ENCODE results near the gene ARHGEF25.
A peak's percentile ranks its signal among the peaks of the same experiment; 100 is the strongest.
"Not testable (repeated sequence)": the region's sequence is repeated elsewhere in the genome, so short reads cannot be mapped to it uniquely, and the experiment has no call there.

ARHGEF25 gene

DNA sequence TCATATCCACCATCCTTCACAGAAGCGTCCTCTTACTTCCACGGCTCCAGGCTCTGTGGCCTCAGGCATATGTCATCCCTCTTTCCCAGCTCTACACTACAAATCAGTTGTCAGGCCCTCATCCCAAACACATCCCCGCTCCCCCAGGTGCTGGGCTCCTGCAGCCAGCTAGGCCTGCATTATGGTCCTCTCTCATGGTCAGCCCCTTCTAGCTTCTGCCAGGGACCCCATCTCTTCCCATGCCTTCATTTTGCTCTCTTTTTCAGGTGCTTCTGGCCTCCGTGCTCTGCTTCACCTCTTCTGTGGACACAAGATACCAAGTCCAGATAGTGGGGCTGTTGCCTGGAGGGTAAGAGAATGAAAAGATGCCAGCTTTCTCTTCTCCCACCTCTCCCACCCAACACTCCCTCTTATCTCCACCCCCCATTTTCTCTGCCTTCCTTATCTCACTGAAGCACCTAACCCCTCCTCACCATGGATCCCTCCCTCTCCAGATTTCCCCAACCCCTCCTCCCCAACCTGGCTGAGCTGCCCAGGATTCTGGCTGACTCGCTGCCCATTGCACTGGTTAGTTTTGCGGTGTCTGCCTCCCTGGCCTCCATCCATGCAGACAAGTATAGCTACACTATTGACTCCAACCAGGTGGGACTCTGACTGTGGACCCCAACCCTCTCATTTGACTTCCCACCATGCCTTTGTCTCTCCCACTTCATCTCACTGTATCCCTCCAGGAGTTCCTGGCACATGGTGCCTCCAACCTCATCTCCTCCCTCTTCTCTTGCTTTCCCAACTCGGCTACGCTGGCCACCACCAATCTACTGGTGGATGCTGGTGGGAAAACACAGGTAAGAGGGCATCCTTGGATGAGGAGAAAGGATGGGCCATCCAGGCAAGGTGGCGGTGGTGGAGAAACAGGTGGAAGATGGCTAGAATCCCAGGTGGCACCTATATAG is 11.3 kb downstream of the ARHGEF25 start:
- DNase-seq: no peak

DNA sequence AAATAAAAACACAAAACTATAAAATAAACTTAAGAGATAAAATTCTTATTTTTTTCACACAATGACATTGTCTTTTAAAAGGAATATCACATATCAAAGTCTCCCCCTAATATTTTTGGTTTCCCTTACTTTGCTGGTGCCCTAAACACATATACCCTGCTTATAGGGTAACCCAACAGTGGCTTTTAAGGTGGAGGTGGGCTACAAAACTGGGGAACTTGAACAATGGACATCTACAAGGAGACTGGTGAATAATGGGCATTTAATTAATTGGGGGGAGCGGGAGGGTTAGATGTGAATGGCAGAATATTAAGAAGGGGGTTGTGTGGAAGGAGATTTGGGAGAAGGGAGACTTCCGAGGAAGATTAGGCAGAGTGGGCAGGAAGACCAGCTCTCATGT is 12.2 kb downstream of the ARHGEF25 start:
- no peak for DNase-seq

DNA sequence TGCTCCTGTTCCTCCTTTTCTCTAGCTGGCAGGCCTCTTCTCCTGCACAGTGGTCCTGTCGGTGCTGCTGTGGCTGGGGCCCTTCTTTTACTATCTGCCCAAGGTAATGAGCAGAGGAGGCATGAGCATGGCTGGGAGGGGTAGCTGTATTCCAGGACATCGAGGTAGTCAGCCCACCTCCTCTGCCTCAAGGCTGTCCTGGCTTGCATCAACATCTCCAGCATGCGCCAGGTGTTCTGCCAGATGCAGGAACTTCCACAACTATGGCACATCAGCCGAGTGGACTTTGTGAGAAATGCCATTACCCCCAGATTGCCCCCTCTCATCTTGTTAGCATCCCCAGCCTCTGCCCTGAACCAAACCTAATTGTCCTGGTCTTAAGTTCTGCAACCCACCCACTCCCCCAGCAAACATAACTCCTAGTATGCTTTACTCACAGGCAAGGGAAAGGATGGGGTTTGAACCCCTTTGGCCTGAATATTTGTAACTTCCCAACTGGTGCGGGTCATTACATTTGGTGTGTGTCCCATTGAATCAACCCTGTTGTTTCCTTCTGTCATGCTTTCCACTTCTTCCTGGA is 12.7 kb downstream of the ARHGEF25 start:
- DNase-seq: no peak

DNA sequence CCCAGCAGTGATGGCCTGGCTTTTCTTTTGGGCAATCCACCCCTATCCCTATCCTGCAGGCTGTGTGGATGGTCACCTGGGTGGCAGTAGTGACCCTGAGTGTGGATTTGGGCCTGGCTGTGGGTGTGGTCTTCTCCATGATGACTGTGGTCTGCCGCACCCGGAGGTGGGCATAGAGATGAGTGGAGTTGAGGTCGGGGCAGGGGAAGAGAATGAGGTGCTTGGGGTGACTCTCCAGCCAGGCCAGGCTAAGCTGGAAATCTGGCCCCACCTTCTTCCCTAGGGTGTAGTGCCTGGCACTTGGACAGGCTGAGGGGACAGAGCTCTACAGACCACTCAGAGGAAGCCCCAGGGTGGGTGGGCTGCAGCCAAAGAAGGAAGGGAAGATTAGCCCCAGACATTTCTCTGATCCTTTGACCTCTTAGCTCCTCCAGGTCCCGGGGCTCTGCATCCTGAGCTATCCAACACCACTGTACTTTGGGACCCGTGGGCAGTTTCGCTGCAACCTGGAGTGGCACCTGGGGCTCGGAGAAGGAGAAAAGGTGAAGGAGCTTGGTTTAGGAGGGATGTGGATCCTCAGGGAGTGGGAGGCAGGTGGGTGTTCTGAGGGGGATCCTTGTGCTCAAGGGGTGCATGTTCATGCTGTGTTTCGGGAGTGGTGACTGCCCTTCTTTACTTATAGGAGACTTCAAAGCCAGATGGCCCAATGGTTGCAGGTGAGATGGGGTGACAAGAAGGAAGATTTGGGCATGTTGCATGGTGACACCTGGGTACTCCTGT is 13.4 kb downstream of the ARHGEF25 start:
- no peak for DNase-seq

DNA sequence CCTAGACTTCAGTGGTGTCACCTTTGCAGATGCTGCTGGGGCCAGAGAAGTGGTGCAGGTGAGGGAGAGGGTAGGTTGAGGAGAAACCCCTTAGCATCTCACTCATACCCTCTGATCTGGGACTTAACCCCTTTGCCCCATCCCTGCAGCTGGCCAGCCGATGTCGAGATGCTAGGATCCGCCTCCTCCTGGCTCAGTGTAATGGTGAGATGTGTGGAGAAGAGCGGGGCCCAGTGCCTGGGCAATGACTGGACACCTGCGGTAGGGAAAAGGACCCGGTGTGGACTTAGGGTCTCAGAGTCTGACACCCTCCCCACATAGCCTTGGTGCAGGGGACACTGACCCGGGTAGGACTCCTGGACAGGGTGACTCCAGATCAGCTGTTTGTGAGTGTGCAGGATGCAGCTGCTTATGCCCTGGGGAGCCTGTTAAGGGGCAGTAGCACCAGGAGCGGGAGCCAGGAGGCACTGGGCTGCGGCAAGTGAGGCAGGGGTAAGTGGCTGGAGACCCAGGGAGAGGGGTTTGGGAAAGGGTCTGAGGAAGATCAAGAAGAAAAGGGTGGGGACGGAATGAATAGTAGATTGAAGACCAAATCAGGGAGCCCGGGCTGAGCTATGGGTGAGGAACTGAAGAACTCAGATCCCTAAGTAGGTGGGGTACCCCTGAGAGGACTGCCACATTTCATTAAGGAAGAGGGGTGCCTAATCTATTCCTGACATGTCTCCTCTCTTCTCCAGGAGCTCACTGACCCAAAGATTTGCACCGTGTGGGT is 14.2 kb downstream of the ARHGEF25 start:
- no peak for DNase-seq

DNA sequence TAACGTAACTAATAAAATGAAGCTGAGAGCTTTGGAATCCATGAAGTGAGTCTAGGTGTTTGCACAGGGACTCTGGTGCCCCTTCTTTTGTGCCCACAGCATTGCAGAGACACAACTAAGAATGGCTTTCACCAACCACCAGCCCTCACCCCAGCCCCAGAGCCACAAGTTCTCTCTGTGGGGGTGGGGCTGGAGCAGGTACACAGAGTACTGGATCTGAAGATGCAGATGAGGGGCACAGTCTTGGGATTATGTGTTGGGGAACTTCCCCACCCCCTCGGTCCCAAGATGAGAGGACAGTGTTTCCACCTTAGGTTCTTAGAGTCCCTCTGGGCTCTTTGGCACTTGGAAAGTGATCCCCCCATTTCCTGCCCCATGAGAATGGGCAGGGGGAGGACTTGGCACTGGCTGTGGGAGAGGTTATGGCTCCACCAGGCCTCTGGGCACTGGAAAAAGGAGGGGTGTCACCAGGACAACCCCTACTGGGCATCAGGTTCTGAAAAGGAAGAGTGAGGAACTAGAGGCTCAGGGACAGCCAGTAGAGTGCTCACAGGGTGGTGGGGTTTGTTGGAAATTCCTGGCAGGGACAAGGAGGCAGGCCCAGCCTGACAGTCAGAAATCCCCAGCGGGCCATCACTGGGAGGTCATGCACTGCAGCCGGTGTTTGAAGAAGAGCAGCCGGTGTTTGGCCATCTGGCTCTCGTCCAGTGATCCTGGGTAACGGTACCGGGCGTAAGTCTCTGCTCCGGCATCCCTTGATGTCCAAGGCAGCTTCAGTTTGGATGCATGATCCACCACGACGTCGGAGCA is 15.1 kb downstream of the ARHGEF25 start:
- no peak for DNase-seq

DNA sequence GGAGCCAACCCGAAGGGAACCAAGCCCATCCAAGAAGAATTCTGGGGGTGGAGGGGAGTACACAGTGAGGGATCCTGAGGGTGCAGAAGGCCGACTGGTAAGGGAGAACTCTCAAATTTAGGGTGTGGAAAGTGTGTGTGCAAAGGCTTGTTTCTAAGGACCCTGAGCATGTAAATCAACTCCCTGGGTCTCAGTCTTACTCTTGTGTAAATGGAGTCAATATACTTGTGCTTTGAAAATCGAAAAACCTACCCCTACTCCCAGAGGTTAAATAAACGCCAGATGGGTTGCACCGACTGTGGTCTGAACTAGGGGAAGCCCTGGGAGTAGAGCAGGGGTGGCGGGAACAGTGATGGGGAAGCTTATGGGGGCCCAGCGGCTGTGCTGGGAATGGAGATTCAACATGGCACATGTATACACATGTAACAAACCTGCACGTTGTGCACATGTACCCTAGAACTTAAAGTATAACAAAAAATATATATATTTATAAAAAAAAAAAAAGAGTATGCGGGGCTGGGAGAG is 15.7 kb downstream of the ARHGEF25 start:
- DNase-seq: no peak

DNA sequence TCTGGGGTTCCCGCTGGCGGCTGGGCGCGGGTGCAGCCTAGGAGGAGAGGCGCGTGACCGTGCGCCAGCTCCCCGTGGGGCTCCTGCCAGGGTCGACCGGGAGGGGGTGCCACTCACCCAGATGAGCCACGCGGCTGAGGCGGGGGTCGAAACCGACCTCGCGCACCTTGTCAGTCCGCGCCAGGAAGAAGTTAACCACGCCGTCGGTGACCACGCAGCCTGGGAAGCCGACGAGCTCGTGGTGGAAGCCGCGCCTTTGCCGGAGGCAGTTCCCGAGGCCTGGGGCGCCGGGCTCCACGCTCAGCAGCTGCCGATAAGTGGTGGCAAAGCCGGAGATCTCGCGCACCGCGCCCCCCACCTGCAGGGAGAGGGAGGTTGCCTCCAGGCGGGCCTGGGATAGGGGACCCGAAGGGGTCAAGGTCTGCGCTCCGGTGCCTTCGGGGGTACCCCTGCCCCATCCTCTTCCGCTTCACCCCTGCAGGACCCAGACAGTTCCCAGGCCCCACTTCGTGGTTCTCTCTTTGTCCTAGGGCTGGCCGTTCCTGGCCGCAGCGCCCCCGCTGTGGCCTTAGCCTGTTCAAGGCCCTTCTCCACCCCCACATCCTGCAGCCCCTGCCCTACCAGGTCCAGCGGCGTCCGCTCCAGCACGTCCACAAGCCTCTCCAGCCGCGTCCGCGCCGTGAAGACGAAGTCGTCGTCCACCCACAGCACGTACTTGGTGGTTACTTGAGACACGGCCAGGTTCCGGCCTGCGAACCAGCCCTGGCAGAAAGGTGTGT is 16.5 kb downstream of the ARHGEF25 start:
- peak; percentile 60 for DNase-seq

DNA sequence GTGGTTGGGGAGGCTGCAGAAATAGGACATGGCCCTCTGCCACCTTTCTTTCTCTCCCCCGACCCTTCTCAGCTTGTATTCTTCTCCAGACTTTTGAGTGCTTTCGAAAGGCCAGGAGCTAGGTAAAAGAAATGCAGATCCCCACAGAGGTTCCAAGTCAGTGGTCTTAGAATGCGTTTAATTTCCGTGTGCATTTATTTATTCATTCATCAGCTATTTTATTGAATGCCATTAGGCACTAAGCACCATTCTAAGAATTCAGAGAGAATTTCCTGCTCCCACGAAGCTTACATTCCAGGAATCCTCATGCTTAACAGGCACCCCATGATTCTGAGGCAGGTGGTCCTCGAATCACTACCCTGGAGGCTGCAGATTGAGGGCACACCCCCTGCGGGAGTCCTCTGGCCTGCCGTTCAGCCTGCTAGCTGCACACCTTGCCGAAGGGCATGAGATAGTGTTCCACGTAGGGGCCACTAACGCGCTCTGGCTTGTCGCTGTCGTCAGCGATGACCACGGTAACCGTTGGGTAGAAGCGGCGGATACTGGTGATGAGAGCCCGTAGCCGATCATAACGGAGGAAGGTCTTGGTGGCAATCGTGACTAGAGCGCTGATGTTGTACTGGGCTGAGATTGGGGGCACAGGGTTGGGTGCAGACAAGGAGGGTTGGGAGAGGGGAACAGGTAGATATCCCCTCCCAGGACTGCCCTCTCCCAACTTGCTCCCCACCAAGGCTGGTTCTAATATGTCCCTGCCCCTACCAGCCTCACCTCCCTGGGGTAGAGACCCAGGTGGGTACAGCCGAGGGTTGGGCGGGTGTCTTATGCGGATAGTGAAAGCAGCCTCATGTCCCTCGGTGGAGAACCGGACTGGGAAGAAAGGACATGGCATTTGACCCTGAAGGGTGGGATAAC is 17.3 kb downstream of the ARHGEF25 start:
- DNase-seq: no peak

DNA sequence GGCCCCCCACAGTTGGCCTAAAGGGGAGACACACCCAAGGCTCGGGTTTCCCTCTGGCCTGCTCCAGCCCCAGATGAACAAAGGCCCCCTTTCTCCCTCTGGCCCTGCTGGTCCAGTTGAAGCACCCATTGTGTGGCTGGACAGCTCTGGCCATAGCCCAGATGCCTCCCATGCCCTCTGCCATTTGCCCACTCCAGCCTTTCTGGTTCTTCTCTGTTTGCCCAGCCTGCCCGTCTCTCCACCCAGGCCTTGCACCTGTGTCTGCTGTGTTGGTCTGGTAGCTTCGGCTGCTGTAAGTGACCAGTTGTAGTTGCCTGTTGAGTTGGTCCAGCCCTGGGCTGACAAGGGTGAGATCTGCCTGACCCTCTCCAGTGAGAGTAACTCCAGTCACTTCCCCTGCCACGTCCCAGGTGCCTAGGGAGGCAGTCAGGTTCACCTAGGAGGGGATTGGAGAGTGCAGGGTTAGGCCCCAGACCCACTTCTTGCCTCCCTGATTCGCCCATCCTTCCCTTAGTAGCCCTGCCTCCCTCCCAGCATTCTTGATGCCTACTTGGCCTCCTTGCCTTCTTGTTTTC is 18.7 kb downstream of the ARHGEF25 start:
- DNase-seq: no peak

DNA sequence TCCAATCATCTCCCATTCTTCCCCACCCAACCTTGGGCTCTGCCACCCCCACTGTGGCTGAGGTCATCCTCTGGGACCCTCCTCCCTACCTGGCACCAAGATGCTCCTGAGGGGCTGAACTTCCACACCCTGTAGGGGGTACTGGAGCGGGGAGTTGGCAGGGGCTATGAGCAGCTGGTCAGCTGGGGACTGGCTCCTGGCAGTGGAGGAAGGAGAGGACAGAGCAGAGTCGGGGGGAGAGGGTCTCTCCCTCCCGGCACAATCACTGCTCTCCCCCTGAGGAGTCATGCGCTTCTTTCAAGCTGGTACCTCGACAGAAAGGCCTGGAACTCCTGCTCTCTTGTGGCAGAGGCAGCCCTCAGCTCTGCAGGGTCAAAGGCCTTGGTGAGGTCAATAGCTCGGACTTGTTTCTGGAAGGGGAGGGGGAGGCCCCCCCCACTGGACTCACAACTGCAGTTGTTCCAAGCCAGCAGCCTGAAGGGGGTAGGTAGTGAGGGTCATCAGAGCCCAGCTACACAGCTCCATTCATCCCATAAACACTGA is 19.7 kb downstream of the ARHGEF25 start:
- no peak for DNase-seq

DNA sequence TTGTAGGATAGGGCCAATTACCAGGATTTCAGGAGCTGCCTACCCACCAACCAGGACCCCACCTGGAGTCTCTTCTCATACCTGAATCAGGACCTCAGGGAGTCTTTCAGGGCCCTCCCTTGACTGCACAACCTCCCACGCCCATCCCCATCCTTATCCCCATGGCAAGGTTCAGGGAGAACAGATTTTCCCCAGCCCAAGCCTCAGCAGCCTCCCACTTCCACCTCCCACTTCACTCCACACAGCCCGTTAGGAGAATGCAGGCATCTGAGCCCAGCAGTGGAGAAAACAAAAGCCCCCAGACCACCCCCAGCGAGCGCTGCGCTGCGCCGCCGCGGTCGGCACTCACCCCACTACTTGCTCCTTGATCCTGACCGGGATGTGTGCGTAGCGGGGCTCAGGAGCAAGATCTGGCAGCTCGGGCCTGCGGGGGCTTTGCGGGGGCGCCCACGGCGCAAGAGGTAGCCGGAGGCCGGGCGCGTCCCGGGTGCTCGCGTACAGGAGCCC is 20.4 kb downstream of the ARHGEF25 start:
- no peak for DNase-seq

DNA sequence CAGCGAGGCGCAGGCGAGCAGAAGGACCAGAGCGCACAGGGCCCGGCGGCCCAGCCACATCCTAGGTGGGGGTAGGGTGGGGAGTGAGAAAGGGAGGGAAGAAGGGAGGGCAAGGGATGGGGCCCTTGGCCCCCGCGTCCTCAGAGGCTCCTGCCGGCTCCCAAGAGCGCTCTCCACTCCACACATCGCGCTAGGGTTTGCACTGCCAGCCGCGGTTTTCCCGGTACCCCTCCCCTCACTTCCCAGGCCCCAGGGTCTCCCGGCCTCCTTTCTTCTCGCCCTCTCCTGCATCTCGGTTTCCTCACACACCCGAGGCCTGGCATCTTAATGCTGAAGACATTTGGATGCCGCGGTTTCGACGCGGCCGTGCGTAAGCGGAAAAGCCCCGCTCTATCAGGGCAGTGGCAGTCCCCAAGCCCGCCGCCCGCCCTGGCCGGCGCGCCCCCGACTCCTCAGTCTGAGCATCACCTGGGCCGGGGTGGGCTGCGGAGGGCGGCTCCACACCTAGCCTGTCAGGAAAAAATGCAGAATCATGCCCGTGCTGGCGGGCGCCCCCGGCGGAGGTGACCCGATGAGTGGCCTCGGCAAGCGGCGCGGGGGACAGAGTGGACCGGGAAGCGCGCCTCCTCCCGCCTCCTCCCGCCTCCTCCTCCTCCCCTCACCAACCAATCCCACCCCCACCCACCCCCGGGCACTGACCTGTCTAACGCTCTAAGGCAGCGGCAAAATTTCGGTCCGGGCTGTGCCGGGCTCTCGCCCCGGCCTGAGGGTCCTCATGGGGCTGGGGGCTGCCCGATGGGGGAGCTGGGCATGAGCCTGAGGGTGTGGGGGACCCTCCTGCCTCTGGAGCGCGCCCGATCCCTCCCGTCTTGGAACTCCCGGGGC is 21.1 kb downstream of the ARHGEF25 start:
- no peak for DNase-seq

DNA sequence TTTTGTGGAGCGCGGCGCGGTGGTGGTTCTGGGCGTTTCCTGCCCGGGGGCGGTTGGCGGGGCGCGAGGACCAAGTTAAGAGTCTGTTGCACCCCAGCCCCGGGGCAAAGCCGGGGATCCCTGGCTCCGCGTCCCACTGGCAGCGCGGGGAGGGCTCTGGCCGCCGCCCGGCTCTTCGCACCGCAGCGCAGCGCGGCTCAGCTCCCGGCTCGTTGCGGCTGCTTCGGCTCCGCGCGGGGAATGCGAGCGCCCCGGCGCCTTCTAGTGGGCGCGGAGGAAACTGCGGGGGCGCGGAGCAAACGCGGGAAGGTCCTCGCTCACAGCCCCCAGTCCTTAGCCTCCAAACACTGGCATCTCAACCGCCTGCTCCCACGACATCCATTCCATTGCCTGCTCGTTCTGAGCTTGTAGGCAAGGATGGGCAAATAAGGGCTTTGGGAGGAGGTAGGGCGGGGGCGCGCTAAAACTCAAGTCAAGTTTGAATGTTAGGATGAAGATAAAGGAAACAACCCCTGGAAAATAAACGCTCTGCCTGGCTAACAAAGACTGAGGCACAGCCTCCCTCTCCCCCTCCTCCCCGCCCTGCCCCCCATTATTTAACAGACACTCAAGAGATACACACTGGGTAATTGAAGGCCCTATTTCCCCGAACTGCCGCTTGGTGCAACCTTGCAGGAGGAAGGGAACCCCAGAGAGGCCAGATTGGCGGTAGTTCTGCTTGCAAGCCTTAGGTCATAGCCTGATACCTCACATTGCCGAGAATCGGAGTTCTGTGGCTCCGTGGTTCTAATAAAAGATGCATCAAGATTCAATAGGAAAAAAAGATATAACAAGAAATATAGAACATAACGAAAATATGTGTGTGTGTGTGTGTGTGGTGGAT is 22.0 kb downstream of the ARHGEF25 start, which contains the start of gene B4GALNT1:
B4GALNT1 (minus strand) TSS at position 244 of the 883 bp plus-strand sequence. CDS start 1,069 bp downstream, outside the sequence.
- DNase-seq: peak; percentile 76

DNA sequence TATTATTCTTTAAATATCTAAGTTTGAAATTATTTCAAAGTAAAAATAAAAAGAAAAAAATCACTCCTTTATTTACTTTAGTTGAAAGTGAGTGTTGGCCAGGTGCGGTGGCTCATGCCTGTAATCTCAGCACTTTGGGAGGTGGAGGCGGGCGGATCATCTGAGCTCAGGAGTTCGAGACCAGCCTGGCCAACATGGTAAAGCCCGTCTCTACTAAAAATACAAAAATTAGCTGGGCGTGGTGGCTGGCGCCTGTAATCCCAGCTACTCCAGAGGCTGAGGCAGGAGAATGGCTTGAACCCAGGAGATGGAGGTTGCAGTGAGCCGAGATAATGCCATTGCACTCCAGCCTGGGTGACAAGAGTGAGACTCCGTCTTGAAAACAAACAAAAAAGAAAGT is 25.5 kb downstream of the ARHGEF25 start:
- DNase-seq: not testable (repeated sequence)

DNA sequence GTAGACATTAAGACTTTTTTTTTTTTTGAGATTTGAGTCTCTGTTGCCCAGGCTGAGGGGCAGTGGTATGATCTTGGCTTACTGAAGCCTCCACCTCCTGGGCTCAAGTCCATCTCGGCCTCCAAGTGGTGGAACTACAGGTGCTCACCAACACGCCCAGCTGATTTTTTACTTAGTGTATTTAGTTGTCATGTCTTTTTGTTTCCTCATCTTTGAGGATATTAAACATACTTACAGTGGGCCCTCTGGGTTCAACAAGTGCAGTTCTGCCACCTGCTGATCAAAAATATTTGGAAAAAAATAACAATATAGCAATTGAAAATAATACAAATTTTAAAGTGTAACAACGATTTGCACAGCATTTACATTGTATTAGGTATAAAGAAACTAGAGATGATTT is 26.1 kb downstream of the ARHGEF25 start:
- no peak for DNase-seq

DNA sequence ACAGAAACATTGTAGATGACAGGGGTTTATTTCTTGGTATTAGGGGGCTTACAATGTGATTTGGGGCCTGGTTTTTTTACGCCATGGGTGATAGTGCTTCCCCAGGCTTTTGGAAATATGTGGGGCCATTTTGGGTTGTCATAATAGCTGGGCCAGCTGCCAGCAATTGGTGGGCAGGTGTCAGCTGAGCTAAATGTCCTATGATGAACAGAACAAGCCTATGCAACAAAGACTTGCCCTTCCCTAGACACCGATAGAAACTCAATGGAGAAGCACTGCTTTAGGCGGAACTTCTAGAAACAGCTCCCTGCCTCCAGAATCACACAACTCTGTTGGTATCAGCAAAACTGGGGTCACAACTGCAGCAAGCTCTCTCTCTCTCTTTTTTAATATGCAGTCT is 26.9 kb downstream of the ARHGEF25 start:
- DNase-seq: no peak
